Heart right ventricle (tissue), 16 donors: ENCODE measurements around the gene MALAT1. TPM values are rescaled to one million over a fixed set of nuclear protein-coding genes. Genes with fewer than 3 reads are reported as not detected.
"Not testable (repeated sequence)": the region's sequence is repeated elsewhere in the genome, so short reads cannot be mapped to it uniquely, and the experiment has no call there.

Experiments used
- ATAC-seq, 8 donors: fragments of 200-7000 bp; cut with Tn5 transposase; one replicate each; pipeline ENCODE4 v1.9.1; 2020; ENCODE audit warnings: mild to moderate bottlenecking in 8 of 8, moderate library complexity in 8 of 8, moderate number of reproducible peaks in 1 of 8
- DNase-seq, 2 donors: peaks; one replicate each; pipeline ENCODE4 v3.0.0-alpha.2; 2020
- H3K27ac ChIP-seq, 10 donors: fragments of 200-600 bp; sonication (generic) in 2 of 10; one replicate each; pipeline versions ENCODE4 v1.5.0 to v1.8.0; 2020 to 2022; ENCODE audit warnings: mild to moderate bottlenecking in 3 of 10
- H3K27me3 ChIP-seq, 7 donors: fragments of 200-600 bp; one replicate each; pipeline ENCODE4 v1.8.0; 2021 to 2022; ENCODE audit warnings: mild to moderate bottlenecking in 2 of 7
- H3K36me3 ChIP-seq, 9 donors: fragments of 200-600 bp; sonication (generic) in 1 of 9; one replicate each; pipeline versions ENCODE4 v1.5.0 to v1.8.0; 2020 to 2022; ENCODE audit warnings: mild to moderate bottlenecking in 2 of 9
- H3K4me1 ChIP-seq, 9 donors: fragments of 200-600 bp; sonication (generic) in 1 of 9; one replicate each; pipeline versions ENCODE4 v1.5.0 to v1.8.0; 2020 to 2022; ENCODE audit warnings: mild to moderate bottlenecking in 4 of 9
- H3K4me3 ChIP-seq, 10 donors: fragments of 200-600 bp; sonication (generic) in 2 of 10; one replicate each; pipeline versions ENCODE4 v1.5.0 to v1.8.0; 2020 to 2022; ENCODE audit warnings: mild to moderate bottlenecking in 7 of 10, moderate library complexity in 2 of 10
- H3K9me3 ChIP-seq, 11 donors: fragments of 200-600 bp in 10 of 11; sonication (generic) in 2 of 11; one replicate each; pipeline versions ENCODE4 v1.5.0 to v1.8.0; 2013 to 2022; ENCODE audit warnings: mild to moderate bottlenecking in 2 of 11, control low read depth in 1 of 11, moderate library complexity in 1 of 11
- WGBS, 2 donors: extraction: QIAGEN DNeasy Blood & Tissue Kit; methylation state at CpG; one replicate each; pipeline ENCODE4 v1.1.7; 2013; ENCODE audit warnings: inconsistent platforms in 1 of 2; 5-methylcytosine and 5-hydroxymethylcytosine counted together
- intact Hi-C, 10 donors: fragments of 100-400 bp; cut with DNase I; formaldehyde crosslinking; loops; one replicate each; pipeline versions ENCODE4 v1.11.1 to v1.14.2; 2022
- polyA plus RNA-seq, 2 donors: library from polyadenylated mRNA; stranded (reverse); fragments of 200-250 nt; gene quantifications; one replicate each; pipeline ENCODE4 v1.2.3, GENCODE V29; 2013
- total RNA-seq, 10 donors: library from RNA; stranded (reverse); fragmentation: NEBNext Ultra II Directional in 3 of 10; extraction: Animal tissue kit (Norgen Biotek cat#: 25700) in 3 of 10; gene quantifications; one replicate each; pipeline versions ENCODE4 v1.2.1 to v1.2.4, GENCODE V29; 2021 to 2023
- TF ChIP-seq, protein P1 (sequence below), 9 donors: fragments of 200-600 bp; sonication (generic) in 2 of 9; IDR thresholded peaks; one replicate each; pipeline versions ENCODE4 v1.5.0 to v1.8.0; 2021 to 2022; ENCODE audit warnings: antibody characterized with exemption in 9 of 9, mild to moderate bottlenecking in 5 of 9, moderate library complexity in 1 of 9
- donor health status: Arrhythmogenic right ventricular cardiomyopathy.
- donor health status: ischemic (EF 13 %, LVEDD 7.1; RV severe dilation, severe dysfunction).
- donor health status: healthy with polysubstance abuse.
- donor health status: DM: no; HTN: yes; CAD: no.
- donor health status: DM: no; HTN: no; CAD: no.
- donor health status: ischemic (EF 25% LVEDD 6.9; RV normal size, moderate dysfunction).
- donor health status: ischemic (EF 25% LVEDD 5.7; RV mildly dilated, moderate dysfunction).
- donor health status: healthy.
- donor health status: DM: yes; HTN: yes; CAD: no.
- donor health status: Ischemic cardiomyopathy.
- donor health status: ischemic (EF 35%, LVEDD 5.7; RV mildly dilated, moderate dysfunction).
- donor health status: nonischemic (EF 11% LVEDD 7.7; RV severe dilation, severe dysfunction).
- donor health status: DM: yes; HTN: yes; CAD: no.
- donor health status: PGD.
- donor health status: ischemic (EF 29% LVEDD 5.4; RV normal size, mild dysfunction).
- donor health status: nonischemic (EF 23%, LVEDD 6.1; RV moderate dilation, normal function).

MALAT1 gene
- total and polyA plus RNA-seq, 12 donors: 205 to 8,462 (median 5,956) TPM

DNA sequence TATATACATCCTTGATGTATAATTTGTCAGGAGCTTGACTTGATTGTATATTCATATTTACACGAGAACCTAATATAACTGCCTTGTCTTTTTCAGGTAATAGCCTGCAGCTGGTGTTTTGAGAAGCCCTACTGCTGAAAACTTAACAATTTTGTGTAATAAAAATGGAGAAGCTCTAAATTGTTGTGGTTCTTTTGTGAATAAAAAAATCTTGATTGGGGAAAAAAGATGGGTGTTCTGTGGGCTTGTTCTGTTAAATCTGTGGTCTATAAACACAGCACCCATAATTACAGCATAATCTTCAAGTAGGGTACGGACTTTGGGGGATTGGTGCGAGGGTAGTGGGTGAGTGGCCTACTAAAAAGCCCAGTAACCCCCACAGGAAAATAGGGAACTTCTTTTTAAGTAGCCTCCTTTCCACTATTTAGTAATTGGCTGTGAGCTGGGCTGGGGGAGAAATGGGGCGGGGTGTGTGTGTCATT, 7.5 kb downstream of the MALAT1 start:
- ATAC-seq (no peak), DNase-seq (no peak)
- WGBS, 2 donors: 28 to 35% methylated on average over 4 of the region's 4 CpGs
- TF ChIP-seq, protein P1, sequence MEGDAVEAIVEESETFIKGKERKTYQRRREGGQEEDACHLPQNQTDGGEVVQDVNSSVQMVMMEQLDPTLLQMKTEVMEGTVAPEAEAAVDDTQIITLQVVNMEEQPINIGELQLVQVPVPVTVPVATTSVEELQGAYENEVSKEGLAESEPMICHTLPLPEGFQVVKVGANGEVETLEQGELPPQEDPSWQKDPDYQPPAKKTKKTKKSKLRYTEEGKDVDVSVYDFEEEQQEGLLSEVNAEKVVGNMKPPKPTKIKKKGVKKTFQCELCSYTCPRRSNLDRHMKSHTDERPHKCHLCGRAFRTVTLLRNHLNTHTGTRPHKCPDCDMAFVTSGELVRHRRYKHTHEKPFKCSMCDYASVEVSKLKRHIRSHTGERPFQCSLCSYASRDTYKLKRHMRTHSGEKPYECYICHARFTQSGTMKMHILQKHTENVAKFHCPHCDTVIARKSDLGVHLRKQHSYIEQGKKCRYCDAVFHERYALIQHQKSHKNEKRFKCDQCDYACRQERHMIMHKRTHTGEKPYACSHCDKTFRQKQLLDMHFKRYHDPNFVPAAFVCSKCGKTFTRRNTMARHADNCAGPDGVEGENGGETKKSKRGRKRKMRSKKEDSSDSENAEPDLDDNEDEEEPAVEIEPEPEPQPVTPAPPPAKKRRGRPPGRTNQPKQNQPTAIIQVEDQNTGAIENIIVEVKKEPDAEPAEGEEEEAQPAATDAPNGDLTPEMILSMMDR (IDR thresholded peaks at IDR 0.05): no peak
- peaks cover 0 to 59% (median 47%) of the 10 kb centered on the region in 9 donors for H3K36me3 ChIP-seq
- intact Hi-C loops: loop anchor here in 3 of 10 donors (5.0 kb wide), 3 partner anchors 34 to 124 kb away; partner anchors contain the start of gene SLC25A45 (in 1 of the 3)
- H3K4me1 ChIP-seq: peaks cover 3 to 58% (median 43%) of the 10 kb centered on the region in 9 donors
- H3K27ac ChIP-seq: peak overlapping the region in 9 of 10 donors; percentile 71 to 100 (median 99)
- no peaks in the 10 kb centered on the region for H3K9me3 ChIP-seq
- H3K27me3 ChIP-seq: no peaks in the 10 kb centered on the region
- H3K4me3 ChIP-seq: peak overlapping the region in 9 of 10 donors; percentile 68 to 88 (median 84)

DNA sequence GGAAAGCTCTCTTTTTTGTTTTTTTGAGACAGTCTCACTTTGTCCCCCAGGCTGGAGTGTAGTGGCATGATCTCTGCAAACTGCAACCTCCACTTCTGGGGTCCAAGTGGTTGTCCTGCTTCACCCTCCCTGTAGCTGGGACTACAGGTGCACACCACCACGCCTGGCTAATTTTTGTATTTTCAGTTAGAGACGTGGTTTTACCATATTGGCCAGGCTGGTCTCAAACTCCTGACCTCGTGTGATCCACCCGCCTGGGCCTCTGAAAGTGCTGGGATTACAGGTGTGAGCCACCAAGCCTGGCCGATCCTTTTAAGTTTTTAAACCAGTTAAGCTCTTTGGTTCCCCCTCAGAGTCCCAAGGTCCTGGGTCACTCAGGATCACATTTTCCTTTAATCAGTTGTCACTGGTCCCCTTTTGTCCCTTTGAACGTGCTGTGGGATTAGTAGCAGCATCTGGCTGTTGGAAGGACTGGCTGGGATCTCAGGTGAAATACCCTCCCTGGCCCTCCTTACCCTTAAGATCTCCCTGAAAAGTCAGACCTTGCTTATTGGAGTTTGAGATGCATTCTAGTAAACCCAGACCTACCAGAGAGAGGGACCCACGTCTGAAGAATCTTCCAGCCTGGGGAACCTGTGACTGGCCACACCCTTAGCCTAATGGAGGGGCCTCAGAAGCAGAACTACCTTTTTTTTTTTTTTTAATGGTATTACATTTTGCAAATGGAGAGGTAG, 8.1 kb downstream of the MALAT1 start:
- Histone ChIP-seq H3K27ac (peak overlapping the region; percentile 4 to 100 (median 99)), H3K4me1 (peaks cover 3 to 58% (median 43%) of the 10 kb centered on the region in 9 donors), H3K9me3 (no peaks in the 10 kb centered on the region), H3K4me3 (peak overlapping the region in 8 of 10 donors; percentile 3 to 88 (median 83)), H3K36me3 (peaks cover 0 to 53% (median 46%) of the 10 kb centered on the region in 9 donors), H3K27me3 (no peaks in the 10 kb centered on the region)
- intact Hi-C loops: loop anchor here in 3 of 10 donors (5.0 kb wide), 3 partner anchors 35 to 125 kb away; partner anchors contain the start of gene SLC25A45 (in 1 of the 3)
- DNase-seq (no peak), ATAC-seq (peak; percentile 15 to 53 (median 32))
- 15 to 21% methylated on average over 7 of the region's 7 CpGs for WGBS, 2 donors
- TF ChIP-seq, protein P1 (IDR thresholded peaks at IDR 0.05): no peak

DNA sequence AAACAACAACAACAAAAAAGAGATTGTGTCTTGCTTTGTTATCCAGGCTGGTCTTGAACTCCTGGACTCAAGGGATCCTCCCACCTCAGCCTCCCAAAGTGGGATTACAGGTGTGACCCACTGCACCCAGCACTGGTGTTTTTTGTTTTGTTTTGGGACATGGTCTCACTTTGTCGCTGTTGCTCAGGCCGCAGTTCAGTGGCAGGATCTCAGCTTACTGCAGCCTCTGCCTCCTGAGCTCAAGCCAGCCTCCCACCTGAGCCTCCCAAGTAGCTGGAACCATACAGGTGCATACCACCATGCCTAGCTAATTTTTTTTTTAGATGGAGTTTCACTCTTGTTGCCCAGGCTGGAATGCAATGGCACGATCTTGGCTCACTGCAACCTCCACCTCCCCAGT, 13.5 kb downstream of the MALAT1 start:
- not testable (repeated sequence) for ATAC-seq
- intact Hi-C loops: loop anchor here in 9 of 10 donors (1.0 to 10.0 kb wide), 8 partner anchors 40 to 238 kb away; partner anchors contain the start of gene SLC25A45 (in 2 of the 9)

DNA sequence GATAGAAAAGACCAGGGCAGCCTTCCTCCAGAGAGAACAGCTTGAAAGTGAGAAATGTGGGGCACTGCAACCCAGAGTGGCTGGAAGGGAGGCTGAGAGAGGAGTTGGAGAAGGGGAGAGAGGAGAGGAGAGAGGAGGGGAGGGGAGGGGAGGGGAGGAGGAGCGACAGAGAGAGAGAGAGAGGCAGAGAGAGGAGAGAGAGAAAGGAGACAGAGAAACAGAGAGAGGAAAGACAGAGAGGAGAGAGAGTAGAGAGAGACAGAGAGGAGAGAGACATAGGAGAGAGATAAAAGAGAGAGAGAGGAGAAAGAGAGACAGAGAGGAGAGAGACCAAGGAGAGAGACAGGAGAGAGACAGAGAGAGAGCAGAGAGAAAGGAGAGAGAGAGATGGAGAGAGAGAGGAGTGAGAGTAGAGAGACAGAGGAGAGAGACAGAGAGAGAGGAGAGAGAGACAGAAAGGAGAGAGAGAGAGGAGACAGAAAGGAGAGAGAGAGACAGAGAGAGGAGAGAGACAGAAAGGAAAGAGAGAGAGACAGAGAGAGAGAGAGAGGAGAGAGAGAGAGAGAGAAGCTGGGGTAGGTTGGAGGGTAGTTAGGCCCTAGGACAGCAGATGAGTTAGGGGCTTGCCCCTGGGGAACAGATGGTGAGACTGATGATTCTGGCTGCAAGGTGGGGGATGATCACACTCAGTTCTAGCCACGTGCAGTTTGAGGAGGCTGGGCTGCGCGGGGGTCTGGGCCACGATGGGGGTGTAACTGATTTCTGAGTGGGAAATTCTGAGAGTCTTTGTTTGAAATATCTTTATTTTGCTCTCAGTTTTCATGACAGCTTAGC, 17.5 kb downstream of the MALAT1 start:
- TF ChIP-seq, protein P1 (IDR thresholded peaks at IDR 0.05): no peak
- Histone ChIP-seq H3K9me3 (no peaks in the 10 kb centered on the region), H3K36me3 (no peaks in the 10 kb centered on the region), H3K27ac (no peak overlapping the region), H3K27me3 (no peaks in the 10 kb centered on the region), H3K4me3 (no peak overlapping the region), H3K4me1 (no peaks in the 10 kb centered on the region)
- intact Hi-C loops: loop anchor here in 4 of 10 donors (5.0 to 10.0 kb wide), 4 partner anchors 52 to 242 kb away; no protein-coding TSS in a partner anchor
- DNase-seq (no peak), ATAC-seq (peak in 1 of 8 donors; percentile 16)
- WGBS, 2 donors: 63 to 69% methylated on average over 5 of the region's 5 CpGs

More for the DNA sequence above, 13.5 kb downstream of the MALAT1 start:
- 95 to 99% methylated on average over 3 of the region's 3 CpGs for WGBS, 2 donors
- H3K27ac ChIP-seq, H3K4me3 ChIP-seq, H3K36me3 ChIP-seq, H3K27me3 ChIP-seq, H3K9me3 ChIP-seq, DNase-seq: not testable (repeated sequence)
- H3K4me1 ChIP-seq: peaks cover 0 to 24% (median 7%) of the 10 kb centered on the region in 9 donors

DNA sequence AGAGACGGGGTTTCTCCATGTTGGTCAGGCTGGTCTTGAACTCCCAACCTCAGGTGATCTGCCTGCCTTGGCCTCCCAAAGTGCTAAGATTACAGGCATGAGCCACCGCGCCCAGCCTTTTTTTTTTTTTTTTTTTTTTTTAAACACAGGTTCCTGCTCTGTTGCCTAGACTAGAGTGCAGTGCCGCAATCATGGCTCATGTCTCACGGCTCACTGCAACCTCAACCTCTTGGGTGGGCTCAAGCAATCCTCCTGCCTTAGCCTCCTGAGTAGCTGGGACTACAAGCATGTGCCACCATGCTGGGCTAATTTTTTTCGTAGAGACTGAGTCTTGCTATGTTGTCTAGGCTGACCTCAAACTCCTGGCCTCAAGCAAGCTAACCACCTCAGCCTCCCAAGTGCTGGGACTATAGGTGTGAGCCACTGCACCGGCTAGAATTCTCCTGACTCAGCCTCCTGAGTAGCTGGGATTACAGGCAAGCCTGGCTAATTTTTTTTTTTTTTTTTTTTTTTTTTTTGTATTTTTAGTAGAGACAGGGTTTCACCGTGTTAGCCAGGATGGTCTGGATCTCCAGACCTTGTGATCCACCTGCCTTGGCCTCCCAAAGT, 20.2 kb downstream of the MALAT1 start:
- not testable (repeated sequence) for DNase-seq

DNA sequence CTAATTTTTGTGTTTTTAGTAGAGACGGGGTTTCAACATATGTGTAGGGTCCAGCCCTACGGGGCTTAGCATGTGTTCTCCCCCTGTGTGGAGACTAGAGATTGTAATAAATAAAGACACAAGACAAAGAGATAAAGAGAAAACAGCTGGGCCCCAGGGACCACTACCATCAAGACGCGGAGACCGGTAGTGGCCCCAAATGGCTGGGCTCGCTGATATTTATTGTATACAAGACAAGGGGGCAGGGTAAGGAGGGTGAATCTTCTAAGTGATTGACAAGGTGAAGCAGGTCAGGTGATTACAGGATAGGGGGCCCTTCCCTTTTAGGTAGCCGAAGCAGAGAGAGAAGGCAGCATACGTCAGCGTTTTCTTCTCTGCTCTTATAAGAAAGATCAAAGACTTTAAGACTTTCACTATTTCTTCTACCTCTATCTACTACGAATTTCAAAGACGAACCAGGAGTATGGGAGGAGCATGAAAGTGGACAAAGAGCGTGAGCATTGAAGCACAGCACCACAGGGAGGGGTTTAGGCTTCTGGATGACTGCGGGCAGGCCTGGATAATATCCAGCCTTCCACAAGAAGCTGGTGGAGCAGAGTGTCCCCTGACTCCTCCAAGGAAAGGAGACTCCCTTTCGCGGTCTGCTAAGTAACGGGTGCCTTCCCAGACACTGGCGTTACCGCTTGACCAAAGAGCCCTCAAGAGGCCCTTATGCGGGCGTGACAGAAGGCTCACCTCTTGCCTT, 23.1 kb downstream of the MALAT1 start:
- 73 to 78% methylated on average over 20 of the region's 20 CpGs for WGBS, 2 donors

More for the DNA sequence above, 20.2 kb downstream of the MALAT1 start:
- not testable (repeated sequence) for H3K4me3 ChIP-seq, H3K36me3 ChIP-seq, ATAC-seq, H3K9me3 ChIP-seq, H3K27me3 ChIP-seq, H3K27ac ChIP-seq
- WGBS, 2 donors: 93 to 94% methylated on average over 8 of the region's 8 CpGs
- intact Hi-C loops: loop anchor here in 4 of 10 donors (5.0 to 10.0 kb wide), 4 partner anchors 54 to 244 kb away; no protein-coding TSS in a partner anchor
- H3K4me1 ChIP-seq: peaks cover 0 to 19% (median 3%) of the 10 kb centered on the region in 9 donors

More for the DNA sequence above, 23.1 kb downstream of the MALAT1 start:
- DNase-seq, H3K4me3 ChIP-seq, H3K27me3 ChIP-seq, intact Hi-C loops, H3K27ac ChIP-seq, ATAC-seq, H3K9me3 ChIP-seq: not testable (repeated sequence)
- Histone ChIP-seq H3K36me3 (peaks cover 0 to 10% (median 6%) of the 10 kb centered on the region in 9 donors), H3K4me1 (peaks cover 9 to 39% (median 24%) of the 10 kb centered on the region in 9 donors)
